Measurements from ENCODE around the gene B4GAT1. TPM values are rescaled to one million over a fixed set of nuclear protein-coding genes. Genes with fewer than 3 reads are reported as not detected.
"Not testable (repeated sequence)": the region's sequence is repeated elsewhere in the genome, so short reads cannot be mapped to it uniquely, and the experiment has no call there.

The B4GAT1 gene
- total RNA-seq, result 49.3 TPM

DNA sequence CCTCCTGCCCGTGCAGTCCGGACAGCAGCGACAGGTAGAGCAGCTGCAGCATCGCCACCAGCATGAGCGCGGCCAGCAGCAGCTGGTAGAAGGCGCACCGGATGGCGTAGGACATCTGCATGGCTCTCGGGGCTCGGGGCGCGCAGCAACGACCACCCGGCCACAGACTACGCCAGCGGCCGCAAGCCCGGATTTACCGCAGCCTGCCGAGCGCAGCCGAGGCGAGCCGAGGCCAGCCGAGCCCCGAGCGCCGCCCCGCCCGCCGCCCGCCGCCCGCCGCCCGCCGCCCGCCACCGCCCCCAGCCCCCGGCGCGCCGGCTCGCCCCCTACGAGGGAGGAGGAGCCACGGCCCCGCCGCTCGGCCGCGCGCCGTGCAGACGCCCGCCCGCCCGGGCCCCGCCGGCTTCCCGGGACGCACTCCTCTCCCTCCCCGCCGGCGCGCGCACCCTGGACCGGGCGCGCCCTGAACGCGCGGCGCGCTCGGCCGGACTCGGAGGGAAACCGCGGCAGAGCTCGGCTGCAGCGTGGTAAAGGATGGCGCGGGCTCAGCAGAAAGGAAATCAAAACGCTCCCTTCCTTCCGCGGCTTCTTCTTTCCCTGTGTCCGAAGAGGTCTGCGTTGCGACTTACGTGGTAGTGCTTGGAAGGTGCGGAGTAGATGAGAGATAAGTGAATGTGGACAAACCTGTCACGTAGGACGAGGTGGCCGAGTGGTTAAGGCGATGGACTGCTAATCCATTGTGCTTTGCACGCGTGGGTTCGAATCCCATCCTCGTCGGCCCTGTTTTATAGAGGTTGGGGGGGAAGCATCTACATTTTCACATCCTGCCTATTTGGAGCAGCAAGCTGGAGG lies at the start of gene B4GAT1:
TSS of gene B4GAT1 (minus strand) at position 205 of the 852 bp plus-strand sequence. CDS start at position 121, 84 bp downstream.
- peak; percentile 72 for ATAC-seq
- peak; percentile 88 for DNase-seq (ENCODE audit: low spot score)
- intact Hi-C loops (cut with DNase I), result no loop called here

DNA sequence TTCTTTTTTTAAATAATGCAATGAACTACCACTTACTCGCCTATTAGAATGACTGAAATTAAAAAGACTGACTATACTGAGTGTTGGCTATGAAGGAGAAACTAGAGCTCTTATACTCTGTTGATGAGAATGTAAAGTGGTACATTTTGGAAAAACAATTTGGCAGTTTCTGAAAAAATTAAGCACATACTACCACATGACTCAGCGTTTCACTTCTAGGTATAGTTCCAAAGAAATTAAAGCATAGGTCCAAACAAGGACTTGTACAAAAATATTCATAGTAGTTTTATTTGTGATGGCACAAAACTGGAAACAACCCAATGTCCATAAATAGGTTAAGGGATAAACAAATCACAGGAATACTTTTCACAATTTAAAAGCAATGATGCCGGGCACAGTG lies 46.5 kb upstream of the B4GAT1 start:
- DNase-seq (ENCODE audit: low spot score) (no peak), ATAC-seq (no peak)
- intact Hi-C loops (cut with DNase I), result no loop called here

DNA sequence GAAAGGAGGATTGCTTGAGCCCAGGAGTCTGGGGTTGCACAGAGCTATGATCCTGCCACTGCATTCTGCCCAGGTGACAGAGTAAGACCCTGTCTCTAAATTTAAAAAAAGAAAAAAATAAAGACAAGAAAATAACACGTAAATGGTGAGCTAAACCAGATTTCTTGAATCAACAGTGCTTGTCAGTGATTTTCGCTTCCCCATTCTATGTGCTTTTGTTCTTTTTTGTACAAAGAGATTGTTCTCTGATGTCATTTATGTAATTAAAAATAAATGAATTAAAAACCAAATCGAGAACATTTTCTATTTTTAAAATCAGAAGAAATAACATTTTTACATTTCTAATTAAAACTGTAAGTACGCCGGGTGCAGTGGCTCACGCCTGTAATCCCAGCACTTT lies 43.9 kb upstream of the B4GAT1 start:
- intact Hi-C loops (cut with DNase I), result no loop called here
- DNase-seq (ENCODE audit: low spot score), result no peak
- no peak for ATAC-seq

DNA sequence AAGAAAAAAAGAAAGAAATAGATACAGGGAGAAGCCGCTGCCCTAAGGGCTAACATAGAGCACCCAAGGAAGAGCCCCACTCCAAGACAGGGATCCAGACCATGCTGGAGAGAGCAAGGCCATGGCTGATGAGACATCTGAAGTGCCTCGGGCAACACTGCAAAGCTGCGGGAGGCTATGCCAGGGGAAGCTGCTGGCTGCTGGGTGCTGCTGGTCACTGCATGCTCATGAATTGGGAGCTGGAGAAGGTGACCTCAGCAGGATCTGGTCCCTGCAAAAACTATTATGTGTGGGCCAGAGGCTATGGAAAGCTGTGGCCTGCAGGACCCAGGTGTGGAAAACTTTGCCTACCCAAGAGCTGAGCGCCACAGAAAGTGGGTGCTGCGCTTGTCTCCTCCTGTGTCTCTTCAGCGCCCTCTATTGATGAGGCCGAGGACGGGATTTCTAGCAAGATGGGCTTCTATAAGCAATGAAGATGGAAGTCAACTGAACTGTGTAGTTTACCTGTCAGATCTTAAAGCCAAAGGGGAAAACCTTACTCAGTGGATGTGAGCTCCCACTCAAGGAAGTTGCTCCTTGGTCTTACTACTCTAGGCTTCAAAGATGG lies 41.5 kb upstream of the B4GAT1 start:
- peak; percentile 69 for DNase-seq (ENCODE audit: low spot score)
- ATAC-seq, result no peak
- intact Hi-C loops (cut with DNase I), result no loop called here

DNA sequence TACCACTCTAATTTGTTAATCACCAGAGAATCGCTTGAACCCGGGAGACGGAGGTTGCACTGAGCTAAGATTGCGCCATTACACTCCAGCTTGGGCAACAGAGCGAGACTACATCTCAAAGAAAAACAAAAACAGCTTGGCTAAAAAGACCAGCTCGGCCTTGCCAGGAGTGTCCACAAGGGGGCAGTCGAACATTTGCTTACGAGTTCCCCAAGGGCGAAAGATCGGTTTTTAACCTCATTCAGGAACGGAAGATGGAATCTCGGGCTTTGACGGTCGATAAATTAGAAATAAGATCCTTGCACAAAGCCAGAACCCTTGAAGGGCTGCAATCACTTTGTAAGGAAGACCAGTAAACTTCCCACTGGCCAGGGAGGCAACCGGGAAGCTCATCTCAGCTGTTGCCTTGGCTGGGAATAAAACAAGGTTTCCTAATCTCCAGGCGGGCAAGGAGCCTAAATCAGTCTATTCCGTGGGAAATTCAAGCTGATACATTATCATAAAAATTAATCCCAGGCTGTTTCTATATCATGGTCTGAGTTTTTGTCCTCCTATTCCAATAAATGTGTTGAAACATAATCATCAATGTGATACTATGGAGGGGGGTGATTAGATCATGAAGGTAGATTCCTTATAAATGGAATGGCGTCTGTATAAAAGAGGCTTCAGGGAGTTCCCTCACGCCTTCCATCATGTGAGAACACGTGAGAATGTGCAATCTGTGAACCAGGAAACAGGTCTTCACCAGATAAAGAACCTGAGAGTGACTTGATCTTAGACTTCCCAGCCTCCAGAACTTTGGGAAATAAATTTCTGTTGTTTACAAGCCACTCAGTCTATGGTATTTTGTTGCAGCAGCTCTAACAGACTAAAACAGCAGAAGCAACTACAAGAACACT lies 39.0 kb upstream of the B4GAT1 start:
- intact Hi-C loops (cut with DNase I), result no loop called here
- ATAC-seq (peak; percentile 83), DNase-seq (ENCODE audit: low spot score) (peak; percentile 91)

DNA sequence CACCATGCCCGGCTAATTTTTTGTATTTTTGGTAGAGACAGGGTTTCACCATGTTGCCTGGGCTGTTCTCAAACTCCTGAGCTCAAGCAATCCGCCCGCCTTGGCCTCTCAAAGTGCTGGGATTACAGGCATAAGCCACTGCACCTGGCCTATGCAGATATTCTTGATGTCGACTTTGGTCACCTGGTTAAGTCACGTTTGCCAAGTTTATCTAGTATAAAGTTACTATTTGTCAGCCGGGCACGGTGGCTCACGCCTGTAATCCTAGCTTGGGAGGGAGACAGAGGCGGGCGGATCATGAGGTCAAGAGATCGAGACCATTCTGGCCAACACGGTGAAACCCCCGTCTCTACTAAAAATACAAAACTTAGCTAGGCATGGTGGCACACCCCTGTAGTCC lies 36.9 kb upstream of the B4GAT1 start:
- ATAC-seq; intact Hi-C loops (cut with DNase I); DNase-seq (ENCODE audit: low spot score): not testable (repeated sequence)

DNA sequence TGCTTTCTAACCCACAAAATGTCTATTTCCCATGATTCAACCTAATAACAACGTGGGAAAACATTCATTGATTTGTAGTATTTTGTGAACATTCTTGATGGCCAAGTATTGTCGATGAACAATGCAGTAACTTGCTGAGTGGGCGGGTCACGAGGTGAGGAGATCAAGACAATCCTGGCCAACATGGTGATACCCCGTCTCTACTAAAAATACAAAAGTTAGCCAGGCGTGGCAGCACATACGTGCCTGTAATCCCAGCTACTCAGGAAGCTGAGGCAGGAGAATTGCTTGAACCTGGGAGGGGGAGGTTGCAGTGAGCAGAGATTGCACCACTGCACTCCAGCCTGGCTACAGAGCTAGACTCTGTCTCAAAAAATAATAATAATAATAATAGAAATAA lies 32.8 kb upstream of the B4GAT1 start:
- intact Hi-C loops (cut with DNase I); ATAC-seq; DNase-seq (ENCODE audit: low spot score): not testable (repeated sequence)

DNA sequence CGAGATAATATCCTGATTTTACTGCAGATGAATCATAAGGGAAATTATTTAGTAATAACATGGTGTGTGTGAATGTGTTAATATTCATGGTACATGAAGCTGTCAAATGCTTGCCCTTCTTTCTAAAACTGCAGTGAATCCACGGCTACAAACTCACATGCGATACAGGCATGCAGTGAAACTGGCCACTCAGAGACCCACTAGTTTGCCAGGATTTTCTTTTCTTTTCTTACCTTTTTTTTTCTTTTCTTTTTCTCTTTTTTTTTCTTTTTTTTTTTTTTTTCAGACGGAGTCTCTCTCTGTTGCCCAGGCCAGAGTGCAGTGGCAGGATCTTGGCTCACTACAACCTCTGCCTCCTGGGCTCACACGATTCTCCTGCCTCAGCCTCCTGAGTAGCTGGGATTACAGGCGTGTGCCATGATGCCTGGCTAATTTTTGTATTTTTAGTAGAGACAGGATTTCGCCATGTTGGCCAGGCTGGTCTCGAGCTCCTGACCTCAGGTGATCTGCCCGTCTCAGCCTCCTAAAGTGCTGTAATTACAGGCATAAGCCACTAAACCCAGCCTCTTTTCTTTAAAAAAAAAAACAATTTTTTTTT lies 26.4 kb upstream of the B4GAT1 start:
- intact Hi-C loops (cut with DNase I); DNase-seq (ENCODE audit: low spot score); ATAC-seq: not testable (repeated sequence)

DNA sequence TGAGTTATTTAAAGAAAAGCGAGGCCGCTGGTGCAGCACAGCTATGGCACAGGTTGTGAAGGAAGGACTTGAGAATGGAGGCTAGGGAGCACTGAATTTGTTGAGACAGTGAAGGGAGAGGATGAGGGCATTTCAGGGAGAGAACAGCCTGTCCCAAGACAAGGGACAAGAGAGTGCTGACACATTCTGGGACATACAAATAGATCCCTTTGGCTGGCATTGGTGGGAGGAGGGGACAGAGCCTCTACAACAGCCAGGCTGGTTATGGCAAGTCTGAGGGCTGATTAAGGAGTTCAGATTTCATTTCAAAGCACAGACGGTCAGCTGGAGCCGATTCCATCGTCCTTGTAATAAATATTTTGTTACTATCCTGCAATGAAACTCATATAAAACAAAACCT lies 25.8 kb upstream of the B4GAT1 start:
- intact Hi-C loops (cut with DNase I), result no loop called here
- DNase-seq (ENCODE audit: low spot score) (no peak), ATAC-seq (no peak)

DNA sequence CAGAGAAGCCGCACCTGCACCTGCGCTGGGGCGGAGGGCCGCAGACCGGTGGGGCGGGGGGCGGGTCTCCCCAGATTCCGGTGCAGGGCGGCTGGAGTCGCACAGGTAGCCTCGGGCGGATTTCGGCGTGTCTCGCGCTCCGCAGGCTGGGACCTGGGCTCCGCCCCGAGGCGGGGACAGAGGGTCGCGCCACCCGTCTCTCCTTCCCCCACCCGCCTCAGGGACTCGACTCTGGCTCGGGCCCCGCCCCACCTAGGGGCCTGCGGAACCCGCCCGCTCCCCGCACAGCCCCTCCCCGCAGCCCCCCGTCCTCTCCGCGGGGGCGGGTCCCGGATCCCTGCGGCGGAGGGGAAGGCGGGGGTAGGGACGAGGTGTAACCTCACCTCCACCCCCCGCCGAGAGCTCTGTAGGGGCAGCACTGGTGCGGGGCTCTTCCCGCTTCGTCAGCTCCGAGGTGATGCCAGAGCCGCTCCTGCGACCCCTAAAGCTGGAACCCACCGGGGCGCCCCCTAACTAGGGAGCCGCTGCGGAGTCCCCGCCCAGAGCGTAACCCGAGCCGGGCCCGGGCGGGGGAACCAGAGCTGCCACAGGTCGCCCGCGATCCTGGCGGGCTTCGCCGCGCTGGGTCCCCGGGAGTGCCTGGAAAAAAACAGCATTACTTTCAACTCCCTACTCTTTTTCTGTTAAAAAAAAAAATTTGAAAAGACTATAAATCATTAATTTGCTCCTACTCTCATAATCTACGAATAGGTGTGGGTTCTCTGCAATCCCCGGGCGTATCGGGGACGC lies 24.4 kb upstream of the B4GAT1 start, which contains the start of gene SLC29A2:
TSS of gene SLC29A2 (minus strand) at position 134 of the 789 bp plus-strand sequence. CDS start 169 bp downstream, outside the sequence.
- ATAC-seq, result peak; percentile 57
- no peak for DNase-seq (ENCODE audit: low spot score)
- intact Hi-C loops (cut with DNase I), result no loop called here

DNA sequence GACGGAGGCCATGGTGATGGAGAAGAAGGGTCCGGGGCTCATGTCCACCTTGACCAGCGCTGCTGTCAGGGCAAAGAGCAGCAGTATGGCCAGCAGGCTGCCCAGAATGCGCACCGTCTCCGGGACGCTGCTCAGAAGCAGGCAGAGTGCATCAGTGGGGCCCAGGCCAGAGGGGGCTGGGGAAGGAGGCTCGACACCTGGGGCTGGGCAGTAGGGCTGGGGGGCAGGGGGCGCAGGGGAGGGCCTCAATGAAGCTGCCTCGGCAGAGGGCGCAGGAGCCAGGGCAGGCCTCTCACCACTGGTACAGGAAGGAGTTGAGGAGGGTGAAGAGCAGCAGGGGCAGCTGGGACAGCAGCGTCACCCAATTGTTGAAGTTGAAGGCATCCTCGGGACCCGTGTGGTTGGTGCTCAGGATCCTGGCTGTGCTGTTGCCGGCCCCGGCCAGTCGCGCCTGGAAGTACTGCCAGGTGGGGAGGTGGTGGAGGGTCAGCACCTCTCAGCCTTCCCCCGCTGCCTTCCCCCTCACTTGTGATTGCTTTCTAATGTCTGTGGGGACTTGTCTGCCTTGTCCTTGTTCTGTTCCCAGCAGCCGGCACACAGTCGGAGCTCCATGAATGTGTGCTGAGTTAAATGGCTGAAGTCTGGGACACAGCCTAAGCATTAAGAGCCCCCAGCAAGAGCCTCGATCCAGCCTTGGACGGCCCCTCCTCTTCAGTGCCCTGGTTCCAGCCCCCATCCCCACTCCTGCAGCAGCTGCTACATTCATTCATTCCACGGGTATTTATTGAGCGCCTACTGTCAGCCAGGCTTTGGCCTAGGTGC lies 21.9 kb upstream of the B4GAT1 start:
- intact Hi-C loops (cut with DNase I), result no loop called here
- DNase-seq (ENCODE audit: low spot score) (no peak), ATAC-seq (no peak)

DNA sequence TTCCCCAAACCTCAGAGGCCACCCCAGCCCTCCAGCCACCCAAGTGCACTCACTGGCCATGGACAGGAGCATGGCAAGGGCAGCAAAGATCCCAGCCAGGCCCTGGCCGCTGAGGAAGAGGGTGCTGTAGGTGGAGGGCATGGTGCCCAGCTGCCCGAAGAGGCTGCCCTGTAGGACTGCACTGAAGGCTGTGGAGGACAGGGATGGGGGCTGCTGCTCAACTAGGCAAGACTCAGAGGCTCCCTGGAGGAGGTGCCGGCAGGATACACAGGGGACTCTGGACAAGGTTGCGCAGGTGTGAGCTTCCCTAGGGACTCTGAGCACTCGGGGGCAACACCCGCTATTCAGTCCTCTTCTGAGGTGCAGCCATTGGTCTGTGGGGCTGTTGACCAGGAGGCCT lies 21.1 kb upstream of the B4GAT1 start:
- DNase-seq (ENCODE audit: low spot score) (no peak), ATAC-seq (no peak)
- intact Hi-C loops (cut with DNase I), result no loop called here

DNA sequence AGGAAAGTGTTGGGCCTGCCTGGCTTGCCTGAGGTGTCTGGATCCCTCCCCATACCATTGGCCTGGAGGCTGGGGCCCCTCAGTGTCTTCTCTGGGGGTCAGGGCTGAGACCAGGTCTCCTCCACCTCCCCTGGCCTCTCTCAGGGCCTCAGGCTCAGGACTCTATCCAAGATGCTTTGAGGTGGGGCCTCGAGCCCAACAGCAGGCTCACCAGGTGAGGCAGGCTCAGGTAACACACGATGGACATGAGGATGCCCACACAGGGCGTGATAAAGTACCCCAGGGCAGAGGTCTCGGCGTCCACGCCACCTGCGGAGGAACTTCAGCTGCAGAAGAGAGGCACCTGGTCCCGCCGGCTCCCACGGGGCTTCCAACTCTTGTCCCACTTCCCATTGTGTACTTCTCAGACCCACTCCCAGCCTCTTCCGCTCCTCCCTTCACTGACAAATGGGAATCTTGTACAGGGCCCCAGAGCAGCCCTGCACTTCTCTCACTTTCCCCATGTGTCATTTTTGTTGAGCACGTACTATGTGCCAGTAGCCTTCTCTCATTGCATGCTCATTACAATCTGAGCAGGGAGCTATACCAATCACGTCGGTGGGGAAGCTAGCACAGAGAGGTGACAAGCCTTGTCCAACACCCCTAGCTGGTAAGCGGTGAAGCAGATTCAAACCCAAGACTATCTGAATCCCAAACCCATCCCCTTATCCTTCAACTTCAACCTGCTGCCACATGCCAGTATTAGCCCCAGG lies 20.3 kb upstream of the B4GAT1 start:
- no peak for DNase-seq (ENCODE audit: low spot score)
- ATAC-seq, result no peak
- intact Hi-C loops (cut with DNase I), result no loop called here

DNA sequence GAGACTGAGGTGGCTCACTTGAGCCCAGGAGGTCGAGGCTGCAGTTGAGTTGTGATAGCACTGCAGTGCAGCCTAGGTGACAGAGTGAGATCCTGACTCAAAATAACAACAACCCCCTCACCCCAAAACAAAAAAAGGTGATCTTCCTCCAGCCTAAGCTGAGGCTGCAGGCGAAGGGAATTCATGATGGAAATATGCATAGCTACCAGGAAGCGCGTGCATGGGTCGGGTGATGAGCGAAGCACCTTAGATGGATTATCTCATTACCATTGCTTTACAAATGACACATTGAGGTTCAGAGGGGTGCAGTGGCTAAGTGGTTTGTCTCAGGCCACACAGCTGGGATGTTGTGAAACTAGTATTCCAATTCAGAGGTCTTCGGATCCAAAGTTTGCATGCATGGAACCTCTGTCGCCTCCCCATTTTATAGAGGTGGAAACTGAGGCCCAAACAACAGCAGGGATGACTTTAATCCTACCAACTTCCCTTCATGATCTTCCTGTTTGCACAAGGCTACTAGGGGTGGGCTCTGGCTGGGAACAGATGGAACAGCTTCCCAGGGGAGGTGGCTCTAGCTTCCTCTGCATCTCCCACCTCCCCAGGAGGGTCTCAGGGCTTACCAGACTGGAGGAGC lies 19.5 kb upstream of the B4GAT1 start:
- DNase-seq (ENCODE audit: low spot score) (no peak), ATAC-seq (no peak)
- intact Hi-C loops (cut with DNase I), result no loop called here

DNA sequence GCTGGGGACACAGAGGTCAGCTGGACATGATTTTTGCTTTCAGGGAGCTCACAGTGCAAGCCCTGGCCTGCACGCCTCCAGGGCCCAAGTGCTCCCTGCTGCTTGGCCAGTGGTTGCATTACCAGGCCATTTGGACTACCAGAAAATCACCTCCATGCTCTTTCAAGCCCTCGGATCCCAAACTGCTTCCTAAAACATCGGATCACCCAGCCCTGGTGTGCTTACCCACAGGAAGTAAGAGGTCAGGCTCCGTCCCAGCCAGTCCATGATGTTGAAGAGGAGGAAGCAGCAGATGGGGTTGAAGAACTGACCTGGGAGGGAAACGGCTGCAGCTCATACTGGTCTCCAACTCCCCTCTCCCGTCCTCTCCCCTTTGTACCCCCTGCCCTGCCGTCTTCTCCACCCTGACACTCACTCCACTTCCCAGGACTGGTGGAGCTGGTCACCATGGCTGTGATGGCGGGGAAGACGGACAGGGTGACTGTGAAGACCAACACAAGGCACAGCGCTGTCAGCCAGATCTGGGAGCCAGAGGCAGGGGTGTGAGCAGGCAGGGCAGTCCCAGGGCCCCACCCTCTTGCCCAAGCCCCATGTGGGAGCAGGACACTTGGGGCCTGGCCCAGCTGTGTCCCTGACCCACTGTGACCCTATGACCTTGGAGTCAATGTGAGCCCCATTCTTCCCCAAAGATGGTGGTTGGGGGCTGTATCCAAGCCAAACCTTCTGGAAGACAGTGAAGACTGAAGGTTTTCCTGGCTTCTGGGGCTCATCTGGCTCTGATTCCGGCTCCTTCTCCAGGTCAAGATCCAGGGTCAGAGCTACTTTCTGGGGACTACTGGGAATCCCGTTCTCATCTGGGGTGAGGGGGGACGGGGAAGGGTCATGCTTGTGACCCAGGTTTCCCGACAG lies 18.5 kb upstream of the B4GAT1 start:
- intact Hi-C loops (cut with DNase I), result no loop called here
- DNase-seq (ENCODE audit: low spot score), result no peak
- no peak for ATAC-seq
